Measurements from ENCODE around the gene TEAD4.

DNA sequence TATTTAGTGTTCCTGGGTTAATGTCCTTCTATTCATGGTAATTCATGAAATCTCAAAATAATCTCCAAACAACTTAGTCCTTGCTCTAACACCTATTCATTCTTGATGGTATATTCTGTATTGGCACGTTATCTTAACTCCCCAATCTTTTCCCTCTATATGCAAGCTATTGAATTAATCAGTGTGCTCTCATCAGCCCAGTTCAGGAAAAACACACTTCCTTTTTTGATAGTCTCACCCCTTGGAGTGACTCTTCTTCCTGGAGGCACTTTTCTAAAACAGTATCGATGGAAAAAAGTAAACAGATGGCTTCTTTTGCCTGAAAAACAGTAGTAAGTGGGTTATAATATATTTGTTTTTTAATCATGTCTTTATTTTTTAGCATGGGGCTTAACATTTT lies 39.9 kb upstream of the TEAD4 start:
- TF ChIP-seq POLR2A (IDR thresholded peaks at IDR 0.05; ENCODE audit: low read depth, low read length) (no peak), TAF1 (IDR thresholded peaks at IDR 0.05; ENCODE audit: borderline replicate concordance, low read depth, low read length) (no peak)

Measured in GM12892 (cell line).